ENCODE measurements around the gene KIF26B.

The KIF26B gene

GRCh38 chr1:245311887-245312536 lies 157.2 kb downstream of the KIF26B start:
- no peak for ATAC-seq
- no peak for TF ChIP-seq ZC3H10 (CRISPR knock-in tag; IDR thresholded peaks at IDR 0.05)
- TF ChIP-seq ARNTL (CRISPR knock-in tag; IDR thresholded peaks at IDR 0.05; ENCODE audit: borderline replicate concordance, low read depth), result no peak
- TF ChIP-seq TOX (CRISPR knock-in tag; IDR thresholded peaks at IDR 0.05; ENCODE audit: borderline replicate concordance), result no peak

GRCh38 chr1:245313576-245313975 lies 158.8 kb downstream of the KIF26B start:
- TF ChIP-seq ISL1 (CRISPR knock-in tag; IDR thresholded peaks at IDR 0.05), result no peak
- no peak for TF ChIP-seq ZNF70 (CRISPR knock-in tag; IDR thresholded peaks at IDR 0.05)
- TF ChIP-seq ZNF8 (CRISPR knock-in tag; IDR thresholded peaks at IDR 0.05), result no peak
- no peak for TF ChIP-seq ZNF565 (CRISPR knock-in tag; conservative IDR thresholded peaks at IDR 0.05; ENCODE audit: low read depth)
- TF ChIP-seq ZFP30 (CRISPR knock-in tag; IDR thresholded peaks at IDR 0.05), result no peak
- no peak for TF ChIP-seq POU6F1 (CRISPR knock-in tag; IDR thresholded peaks at IDR 0.05; ENCODE audit: borderline replicate concordance, low read depth)
- TF ChIP-seq ZC3H10 (CRISPR knock-in tag; IDR thresholded peaks at IDR 0.05), result no peak
- no peak for TF ChIP-seq ARNTL (CRISPR knock-in tag; IDR thresholded peaks at IDR 0.05; ENCODE audit: borderline replicate concordance, low read depth)
- TF ChIP-seq TCF4 (CRISPR knock-in tag; IDR thresholded peaks at IDR 0.05; ENCODE audit: borderline replicate concordance), result no peak
- TF ChIP-seq ESRRG (CRISPR knock-in tag; IDR thresholded peaks at IDR 0.05), result no peak
- no peak for TF ChIP-seq CSRNP3 (CRISPR knock-in tag; IDR thresholded peaks at IDR 0.05)
- TF ChIP-seq CSDC2 (CRISPR knock-in tag; IDR thresholded peaks at IDR 0.05), result no peak
- no peak for TF ChIP-seq TSHZ2 (CRISPR knock-in tag; IDR thresholded peaks at IDR 0.05)
- no peak for TF ChIP-seq PATZ1 (CRISPR knock-in tag; IDR thresholded peaks at IDR 0.05; ENCODE audit: borderline replicate concordance)
- no peak for TF ChIP-seq ZFP3 (CRISPR knock-in tag; IDR thresholded peaks at IDR 0.05)
- TF ChIP-seq PPARA (CRISPR knock-in tag; IDR thresholded peaks at IDR 0.05; ENCODE audit: borderline replicate concordance), result no peak
- no peak for TF ChIP-seq OSR1 (CRISPR knock-in tag; IDR thresholded peaks at IDR 0.05)
- TF ChIP-seq GLIS3 (CRISPR knock-in tag; IDR thresholded peaks at IDR 0.05), result no peak
- TF ChIP-seq SNAI2 (CRISPR knock-in tag; IDR thresholded peaks at IDR 0.05), result no peak
- ATAC-seq, result no peak

- no peak for ATAC-seq
- TF ChIP-seq CSDC2 (CRISPR knock-in tag; IDR thresholded peaks at IDR 0.05) (no peak), SNAI2 (CRISPR knock-in tag; IDR thresholded peaks at IDR 0.05) (no peak), ISL1 (CRISPR knock-in tag; IDR thresholded peaks at IDR 0.05) (no peak), PPARA (CRISPR knock-in tag; IDR thresholded peaks at IDR 0.05; ENCODE audit: borderline replicate concordance) (no peak), ZNF565 (CRISPR knock-in tag; conservative IDR thresholded peaks at IDR 0.05; ENCODE audit: low read depth) (no peak), OSR1 (CRISPR knock-in tag; IDR thresholded peaks at IDR 0.05) (no peak), ZNF70 (CRISPR knock-in tag; IDR thresholded peaks at IDR 0.05) (no peak), TCF4 (CRISPR knock-in tag; IDR thresholded peaks at IDR 0.05; ENCODE audit: borderline replicate concordance) (no peak), ZFP30 (CRISPR knock-in tag; IDR thresholded peaks at IDR 0.05) (no peak)
These were observed 162.0 kb downstream of the KIF26B start for GRCh38 chr1:245316784-245317183.

GRCh38 chr1:245317217-245317616 lies 162.4 kb downstream of the KIF26B start:
- TF ChIP-seq PATZ1 (CRISPR knock-in tag; IDR thresholded peaks at IDR 0.05; ENCODE audit: borderline replicate concordance) (no peak), GLIS3 (CRISPR knock-in tag; IDR thresholded peaks at IDR 0.05) (no peak), SNAI2 (CRISPR knock-in tag; IDR thresholded peaks at IDR 0.05) (no peak), ZC3H10 (CRISPR knock-in tag; IDR thresholded peaks at IDR 0.05) (no peak), TCF4 (CRISPR knock-in tag; IDR thresholded peaks at IDR 0.05; ENCODE audit: borderline replicate concordance) (no peak), ARNTL (CRISPR knock-in tag; IDR thresholded peaks at IDR 0.05; ENCODE audit: borderline replicate concordance, low read depth) (no peak), ZNF565 (CRISPR knock-in tag; conservative IDR thresholded peaks at IDR 0.05; ENCODE audit: low read depth) (no peak), ISL1 (CRISPR knock-in tag; IDR thresholded peaks at IDR 0.05) (no peak), TOX (CRISPR knock-in tag; IDR thresholded peaks at IDR 0.05; ENCODE audit: borderline replicate concordance) (no peak), CSDC2 (CRISPR knock-in tag; IDR thresholded peaks at IDR 0.05) (no peak), ZNF8 (CRISPR knock-in tag; IDR thresholded peaks at IDR 0.05) (no peak), BACH2 (CRISPR knock-in tag; IDR thresholded peaks at IDR 0.05; ENCODE audit: borderline replicate concordance) (no peak)
- no peak for ATAC-seq

All from SK-N-SH treated with all-trans-retinoic acid at 6 μM for 48 hours (cell line).